Eye (tissue), 1 donor: Measurements from ENCODE around the gene ANKRD40CL.
"Not testable (repeated sequence)": the region's sequence is repeated elsewhere in the genome, so short reads cannot be mapped to it uniquely, and the experiment has no call there.

Experiments used
- DNase-seq: peaks from one replicate; pipeline ENCODE4 v3.0.0-alpha.2; 2015

Gene ANKRD40CL

GRCh38 chr17:50767446-50767845 lies at the start of gene ANKRD40CL:
Gene ANKRD40CL, minus strand, starts transcription at chr17:50767518. Its CDS starts 605 bp downstream, at chr17:50766913.
- DNase-seq, result no peak

GRCh38 chr17:50816271-50816670 lies 49.0 kb upstream of the ANKRD40CL start:
- no peak for DNase-seq

GRCh38 chr17:50815400-50815799 lies 48.1 kb upstream of the ANKRD40CL start:
- no peak for DNase-seq

GRCh38 chr17:50813583-50813982 lies 46.3 kb upstream of the ANKRD40CL start:
- no peak for DNase-seq

- no peak for DNase-seq
Measured at GRCh38 chr17:50808888-50809287, 41.6 kb upstream of the ANKRD40CL start.

GRCh38 chr17:50808413-50808812 lies 41.1 kb upstream of the ANKRD40CL start:
- DNase-seq, result no peak

GRCh38 chr17:50807675-50808074 lies 40.4 kb upstream of the ANKRD40CL start:
- DNase-seq, result no peak

- no peak for DNase-seq
Measured at GRCh38 chr17:50807009-50807408, 39.7 kb upstream of the ANKRD40CL start.

GRCh38 chr17:50806141-50806643 lies 38.9 kb upstream of the ANKRD40CL start:
- DNase-seq, result no peak

GRCh38 chr17:50805486-50805885 lies 38.2 kb upstream of the ANKRD40CL start:
- no peak for DNase-seq

- not testable (repeated sequence) for DNase-seq
Measured at GRCh38 chr17:50804749-50805475, 37.6 kb upstream of the ANKRD40CL start.

- DNase-seq, result no peak
Measured at GRCh38 chr17:50803676-50804075, 36.4 kb upstream of the ANKRD40CL start.

- DNase-seq, result no peak
Measured at GRCh38 chr17:50802609-50803571, 35.6 kb upstream of the ANKRD40CL start.

- no peak for DNase-seq
Measured at GRCh38 chr17:50800196-50800700, 32.9 kb upstream of the ANKRD40CL start.

- DNase-seq, result no peak
Measured at GRCh38 chr17:50799582-50799981, 32.3 kb upstream of the ANKRD40CL start.

GRCh38 chr17:50798424-50799288 lies 31.3 kb upstream of the ANKRD40CL start:
- no peak for DNase-seq

- DNase-seq, result peak; percentile 51
Measured at GRCh38 chr17:50797135-50797810, 30.0 kb upstream of the ANKRD40CL start.

- DNase-seq, result no peak
Measured at GRCh38 chr17:50794361-50794760, 27.0 kb upstream of the ANKRD40CL start.

- DNase-seq, result no peak
Measured at GRCh38 chr17:50793007-50793406, 25.7 kb upstream of the ANKRD40CL start.

GRCh38 chr17:50792132-50792531 lies 24.8 kb upstream of the ANKRD40CL start:
- DNase-seq, result no peak

- DNase-seq, result no peak
Measured at GRCh38 chr17:50790618-50791017, 23.3 kb upstream of the ANKRD40CL start.

- no peak for DNase-seq
Measured at GRCh38 chr17:50787106-50787505, 19.8 kb upstream of the ANKRD40CL start.
